KMS-11 (cell line): Measurements from ENCODE around the gene OSBPL9.

ENCODE experiments used
- H2AFZ ChIP-seq: fragments of 200-600 bp; sonication (generic); 2 replicates; pipeline ENCODE4 v1.6.1; 2016; ENCODE audit warnings: antibody characterized with exemption, mixed run types, low read depth
- H3K27ac ChIP-seq: fragments of 200-600 bp; sonication (generic); 2 replicates; pipeline ENCODE4 v1.6.1; 2016; ENCODE audit warnings: mild to moderate bottlenecking, mixed run types
- H3K27me3 ChIP-seq: fragments of 200-600 bp; sonication (generic); 2 replicates; pipeline ENCODE4 v1.6.1; 2017; ENCODE audit warnings: mild to moderate bottlenecking, low read depth, mixed run types, moderate library complexity; ENCODE audit not compliant: insufficient read depth
- H3K36me3 ChIP-seq: fragments of 200-600 bp; sonication (generic); 2 replicates; pipeline ENCODE4 v1.6.1; 2017; ENCODE audit warnings: mild to moderate bottlenecking, mixed run types; ENCODE audit not compliant: insufficient read depth
- H3K4me1 ChIP-seq: fragments of 200-600 bp; sonication (generic); 2 replicates; pipeline ENCODE4 v1.6.1; 2016; ENCODE audit warnings: mild to moderate bottlenecking, low read depth, mixed run types; ENCODE audit not compliant: poor library complexity, severe bottlenecking
- H3K4me2 ChIP-seq: fragments of 200-600 bp; sonication (generic); 2 replicates; pipeline ENCODE4 v1.7.0; 2016; ENCODE audit warnings: mild to moderate bottlenecking, mixed run types
- H3K4me3 ChIP-seq: fragments of 200-600 bp; sonication (generic); IDR thresholded peaks from 2 replicates; pipeline ENCODE4 v1.6.1; 2017; ENCODE audit warnings: low read depth, low read length, mixed read lengths; ENCODE audit not compliant: insufficient read depth
- H3K79me2 ChIP-seq: fragments of 200-600 bp; sonication (generic); 2 replicates; pipeline ENCODE4 v1.6.1; 2016; ENCODE audit warnings: low read depth, mixed run types; ENCODE audit not compliant: insufficient read depth
- H3K9ac ChIP-seq: fragments of 200-600 bp; sonication (generic); 2 replicates; pipeline ENCODE4 v1.6.1; 2016; ENCODE audit warnings: mild to moderate bottlenecking, mixed run types
- H4K20me1 ChIP-seq: fragments of 200-600 bp; sonication (generic); 2 replicates; pipeline ENCODE4 v1.6.1; 2016; ENCODE audit warnings: mild to moderate bottlenecking, mixed run types; ENCODE audit not compliant: insufficient read depth
- TF ChIP-seq, protein P1 (sequence below): fragments of 200-600 bp; sonication (generic); conservative IDR thresholded peaks from 2 replicates; pipeline ENCODE4 v1.6.1; 2017; ENCODE audit warnings: low read depth, mild to moderate bottlenecking, antibody characterized with exemption, low read length, moderate library complexity, mixed read lengths

The OSBPL9 gene

GRCh38 chr1:51776408-51776807, 159.5 kb downstream of the OSBPL9 start:
- no peak overlapping the region for H2AFZ ChIP-seq
- no peaks in the 10 kb centered on the region for H3K79me2 ChIP-seq
- no peaks in the 10 kb centered on the region for H3K4me1 ChIP-seq
- H4K20me1 ChIP-seq: no peaks in the 10 kb centered on the region
- H3K4me3 ChIP-seq: no peak overlapping the region
- H3K27me3 ChIP-seq: no peaks in the 10 kb centered on the region
- no peaks in the 10 kb centered on the region for H3K36me3 ChIP-seq
- H3K27ac ChIP-seq: no peak overlapping the region
- TF ChIP-seq, protein P1, sequence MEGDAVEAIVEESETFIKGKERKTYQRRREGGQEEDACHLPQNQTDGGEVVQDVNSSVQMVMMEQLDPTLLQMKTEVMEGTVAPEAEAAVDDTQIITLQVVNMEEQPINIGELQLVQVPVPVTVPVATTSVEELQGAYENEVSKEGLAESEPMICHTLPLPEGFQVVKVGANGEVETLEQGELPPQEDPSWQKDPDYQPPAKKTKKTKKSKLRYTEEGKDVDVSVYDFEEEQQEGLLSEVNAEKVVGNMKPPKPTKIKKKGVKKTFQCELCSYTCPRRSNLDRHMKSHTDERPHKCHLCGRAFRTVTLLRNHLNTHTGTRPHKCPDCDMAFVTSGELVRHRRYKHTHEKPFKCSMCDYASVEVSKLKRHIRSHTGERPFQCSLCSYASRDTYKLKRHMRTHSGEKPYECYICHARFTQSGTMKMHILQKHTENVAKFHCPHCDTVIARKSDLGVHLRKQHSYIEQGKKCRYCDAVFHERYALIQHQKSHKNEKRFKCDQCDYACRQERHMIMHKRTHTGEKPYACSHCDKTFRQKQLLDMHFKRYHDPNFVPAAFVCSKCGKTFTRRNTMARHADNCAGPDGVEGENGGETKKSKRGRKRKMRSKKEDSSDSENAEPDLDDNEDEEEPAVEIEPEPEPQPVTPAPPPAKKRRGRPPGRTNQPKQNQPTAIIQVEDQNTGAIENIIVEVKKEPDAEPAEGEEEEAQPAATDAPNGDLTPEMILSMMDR: no peak
- no peak overlapping the region for H3K4me2 ChIP-seq
- no peak overlapping the region for H3K9ac ChIP-seq

DNA sequence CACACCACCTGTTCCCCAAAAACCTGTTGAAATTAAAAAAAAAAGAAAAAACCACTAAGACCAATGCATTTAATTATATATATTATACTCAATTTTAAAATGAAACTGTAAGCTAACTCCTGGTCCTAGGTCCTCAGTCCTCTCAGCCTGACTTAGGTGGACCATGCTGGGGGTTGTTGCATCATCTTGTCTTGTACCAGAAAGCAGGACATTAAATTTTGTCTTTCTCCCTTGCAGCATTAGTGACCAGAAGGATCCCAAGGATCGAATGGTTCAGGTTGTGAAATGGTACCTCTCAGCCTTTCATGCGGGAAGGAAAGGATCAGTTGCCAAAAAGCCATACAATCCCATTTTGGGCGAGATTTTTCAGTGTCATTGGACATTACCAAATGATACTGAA, 164.0 kb downstream of the OSBPL9 start:
- H3K4me2 ChIP-seq: no peak overlapping the region
- no peaks in the 10 kb centered on the region for H3K36me3 ChIP-seq
- no peak overlapping the region for H3K27ac ChIP-seq
- no peaks in the 10 kb centered on the region for H4K20me1 ChIP-seq
- H3K4me3 ChIP-seq: no peak overlapping the region
- no peak overlapping the region for H3K9ac ChIP-seq
- no peak overlapping the region for H2AFZ ChIP-seq
- no peaks in the 10 kb centered on the region for H3K4me1 ChIP-seq
- no peaks in the 10 kb centered on the region for H3K27me3 ChIP-seq
- no peaks in the 10 kb centered on the region for H3K79me2 ChIP-seq
- TF ChIP-seq, protein P1: no peak

GRCh38 chr1:51784997-51785421, 168.1 kb downstream of the OSBPL9 start:
- Histone ChIP-seq H4K20me1 (no peaks in the 10 kb centered on the region), H2AFZ (no peak overlapping the region), H3K4me2 (no peak overlapping the region), H3K4me1 (no peaks in the 10 kb centered on the region), H3K4me3 (no peak overlapping the region), H3K36me3 (no peaks in the 10 kb centered on the region; the same call in 1 of the 2 replicates), H3K9ac (no peak overlapping the region), H3K27ac (no peak overlapping the region), H3K27me3 (no peaks in the 10 kb centered on the region), H3K79me2 (no peaks in the 10 kb centered on the region)
- TF ChIP-seq, protein P1: no peak

DNA sequence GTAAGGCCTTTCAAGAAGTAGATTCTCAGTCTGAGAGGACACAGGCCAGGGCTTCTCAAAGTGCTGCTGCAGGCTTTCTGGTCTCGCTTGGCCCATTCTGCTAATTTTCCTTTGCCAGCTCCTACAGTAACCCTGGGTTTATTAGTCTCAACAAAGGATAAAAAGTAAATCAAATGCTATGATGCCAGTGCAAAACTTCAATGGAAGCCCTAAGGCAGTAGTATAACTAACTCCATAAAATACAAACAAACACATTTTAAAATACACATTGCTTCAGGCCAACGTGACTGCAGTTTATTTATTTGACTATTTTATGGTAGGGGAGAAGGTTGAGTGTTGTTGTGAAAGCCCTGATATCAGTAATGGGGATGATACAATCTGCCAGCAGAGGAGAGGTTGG, 172.0 kb downstream of the OSBPL9 start:
- Histone ChIP-seq H3K4me3 (no peak overlapping the region), H3K27ac (no peak overlapping the region), H4K20me1 (no peaks in the 10 kb centered on the region), H3K79me2 (no peaks in the 10 kb centered on the region), H3K36me3 (peaks cover 6% of the 10 kb centered on the region; the same call in 1 of the 2 replicates), H3K9ac (no peak overlapping the region), H3K27me3 (no peaks in the 10 kb centered on the region), H2AFZ (no peak overlapping the region), H3K4me2 (no peak overlapping the region), H3K4me1 (peaks cover 16% of the 10 kb centered on the region)
- TF ChIP-seq, protein P1: no peak

- peaks cover 6% of the 10 kb centered on the region; the same call in 1 of the 2 replicates for H3K36me3 ChIP-seq
- no peak overlapping the region for H2AFZ ChIP-seq
- H3K4me2 ChIP-seq: no peak overlapping the region
- no peak overlapping the region for H3K9ac ChIP-seq
- H4K20me1 ChIP-seq: no peaks in the 10 kb centered on the region
- H3K27me3 ChIP-seq: no peaks in the 10 kb centered on the region
- no peak overlapping the region for H3K27ac ChIP-seq
- H3K79me2 ChIP-seq: no peaks in the 10 kb centered on the region
- peaks cover 20% of the 10 kb centered on the region for H3K4me1 ChIP-seq
- no peak overlapping the region for H3K4me3 ChIP-seq
- TF ChIP-seq, protein P1: no peak
Measured at GRCh38 chr1:51789342-51789741, 172.4 kb downstream of the OSBPL9 start.
